ENCODE measurements around the gene NOVA2.
"Not testable (repeated sequence)": the region's sequence is repeated elsewhere in the genome, so short reads cannot be mapped to it uniquely, and the experiment has no call there.

Gene NOVA2

GRCh38 chr19:45919678-45920077, 54.0 kb downstream of the NOVA2 start:
- DNase-seq = peak in 10 of 14 donors; percentile 6 to 67 (median 22)

GRCh38 chr19:45918721-45919120, 54.9 kb downstream of the NOVA2 start:
- DNase-seq = no peak

- no peak for DNase-seq
Measured at GRCh38 chr19:45917421-45918091, 56.1 kb downstream of the NOVA2 start.

- DNase-seq = peak in 1 of 14 donors; percentile 8
Measured at GRCh38 chr19:45913874-45914830, 59.5 kb downstream of the NOVA2 start, which contains the start of gene NANOS2. TSS of gene NANOS2 (minus strand) at chr19:45914778. CDS start at chr19:45914693, 85 bp downstream.

GRCh38 chr19:45911291-45911690, 62.4 kb downstream of the NOVA2 start:
- no peak for DNase-seq

DNA sequence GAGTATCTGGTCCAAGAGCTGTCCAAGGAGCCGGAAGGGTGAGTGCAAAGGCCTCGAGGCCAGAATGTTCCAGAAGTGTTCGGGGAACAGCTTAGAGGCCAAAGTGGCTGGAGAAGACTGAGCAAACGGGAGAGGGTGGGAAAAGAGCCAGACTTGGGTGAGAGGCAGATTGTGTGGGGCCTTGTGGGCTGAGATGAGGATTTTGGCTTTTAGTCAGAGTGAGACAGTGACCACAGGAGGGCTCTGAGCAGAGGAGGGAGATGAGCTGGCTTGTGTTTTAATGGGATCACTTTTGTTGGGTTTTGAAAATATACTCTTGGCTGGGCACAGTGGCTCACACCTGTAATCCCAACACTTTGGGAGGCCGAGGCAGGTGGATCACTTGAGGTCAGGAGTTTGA, 64.7 kb downstream of the NOVA2 start:
- DNase-seq = no peak

DNA sequence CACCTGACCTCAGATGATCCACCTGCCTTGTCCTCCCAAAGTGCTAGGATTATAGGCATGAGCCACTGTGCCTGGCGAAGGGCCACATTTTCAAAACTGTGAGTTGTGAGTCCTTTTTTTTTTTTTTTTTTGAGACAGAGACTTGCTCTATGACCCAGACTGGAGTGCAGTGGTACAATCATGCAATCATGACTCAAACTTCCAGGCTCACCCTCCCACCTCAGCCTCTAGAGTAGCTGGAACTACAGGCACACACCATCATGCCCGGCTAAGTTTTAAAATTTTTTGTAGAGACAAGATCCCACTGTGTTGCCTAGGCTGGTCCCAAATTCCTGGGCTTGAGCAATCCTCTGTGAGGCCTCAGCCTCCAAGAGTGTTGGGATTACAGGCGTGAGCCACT, 67.4 kb downstream of the NOVA2 start:
- no peak for DNase-seq

DNA sequence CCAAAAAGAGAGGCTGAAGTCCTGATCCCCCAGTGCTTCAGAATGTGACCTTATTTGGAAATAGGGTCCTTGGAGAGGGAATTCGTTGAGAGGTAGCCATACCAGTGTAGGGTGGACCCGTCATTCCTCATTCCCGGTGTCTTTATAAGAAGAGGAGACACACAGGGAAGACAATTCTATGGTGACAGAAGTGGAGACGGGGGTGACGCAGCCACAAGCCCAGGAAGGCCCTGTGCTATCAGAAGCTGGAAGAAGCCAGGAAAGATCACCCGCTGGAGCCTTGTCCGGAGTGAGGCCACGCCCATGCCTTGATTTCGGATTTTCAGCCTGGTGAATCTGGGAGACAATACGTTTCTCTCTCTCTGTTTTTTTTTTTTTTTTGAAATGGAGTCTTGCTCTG, 68.7 kb downstream of the NOVA2 start:
- DNase-seq = no peak

DNA sequence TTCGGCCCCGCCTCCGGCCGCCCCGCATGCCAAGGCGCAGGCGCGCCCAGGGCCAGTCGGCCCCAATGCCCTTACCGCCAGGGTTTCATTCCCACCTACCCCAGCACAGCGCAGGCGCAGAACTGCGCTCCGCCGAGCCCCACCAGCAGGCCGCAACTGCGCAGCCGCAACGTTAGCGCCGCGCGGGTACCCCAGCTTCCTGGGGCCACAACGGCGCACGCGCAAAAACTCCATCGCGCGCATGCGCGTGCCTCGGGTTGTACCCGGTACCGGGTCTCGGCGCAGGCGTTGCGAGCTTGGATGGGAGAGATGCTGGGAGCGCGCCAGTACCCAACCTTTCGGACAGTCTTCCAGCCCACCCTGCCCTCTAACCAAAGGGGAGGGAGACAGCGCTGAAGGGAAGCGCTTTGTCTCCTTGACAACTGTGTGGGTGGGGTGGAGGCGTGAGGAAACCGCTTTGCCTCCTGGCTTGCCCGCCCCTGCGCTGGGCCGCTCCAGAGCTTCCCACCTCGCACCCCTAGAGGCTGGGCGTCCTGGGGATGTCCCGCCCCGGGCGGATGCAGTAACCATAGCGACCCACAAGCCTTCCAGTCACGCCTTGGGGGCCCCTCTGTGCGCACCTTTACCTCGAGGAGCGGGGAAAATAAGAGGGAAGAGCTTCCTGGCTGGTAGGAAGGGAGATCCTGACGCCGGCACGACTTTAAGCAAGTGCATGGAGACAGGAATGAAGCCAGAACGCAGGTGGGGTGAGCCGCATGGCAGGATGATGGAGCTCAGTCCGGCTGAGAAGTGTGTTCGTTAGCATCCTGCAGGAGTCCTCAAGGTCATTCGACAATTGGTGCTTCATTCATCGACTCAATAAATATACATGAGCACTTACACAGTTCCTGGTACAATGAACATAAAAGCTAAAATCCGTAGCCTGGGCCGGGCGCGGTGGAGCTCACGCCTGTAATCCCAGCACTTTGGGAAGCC, 70.7 kb downstream of the NOVA2 start:
- peak; percentile 80 to 100 (median 97) for DNase-seq

DNA sequence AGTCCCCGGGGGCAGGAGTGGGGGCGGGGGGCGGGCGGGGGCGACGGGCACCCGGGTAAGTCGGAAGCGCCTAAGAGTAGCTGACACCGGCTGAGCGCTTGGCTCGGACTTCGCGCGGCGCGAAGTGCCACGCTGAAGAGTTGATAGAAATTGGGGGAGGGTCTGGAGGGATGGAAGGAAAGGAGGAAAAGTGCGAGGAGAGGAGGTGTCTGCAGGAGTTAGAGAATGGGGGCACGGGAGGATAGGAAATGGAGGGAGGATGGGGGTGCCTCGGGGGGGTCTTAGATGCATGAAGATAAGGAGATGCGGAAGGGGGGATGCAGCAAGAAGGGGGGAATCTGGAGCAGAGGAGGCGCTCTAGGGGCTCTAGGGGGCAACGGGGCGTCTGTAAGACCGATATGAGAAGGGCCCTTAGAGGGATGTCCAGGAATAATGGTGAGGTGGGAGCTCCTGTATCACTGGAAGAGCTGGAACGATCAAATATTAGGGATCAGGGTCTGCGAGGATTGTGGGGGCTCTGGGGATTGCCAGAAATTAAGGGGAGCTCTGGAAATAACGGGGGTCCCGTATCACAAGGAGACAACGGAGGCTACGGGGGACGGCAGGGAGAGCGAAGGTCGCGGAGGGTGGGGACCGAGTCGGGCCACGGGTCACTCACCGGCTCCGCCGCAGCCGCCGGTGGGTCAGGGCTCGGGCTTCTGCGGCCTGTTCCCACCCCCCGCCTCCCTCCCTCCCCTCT, 71.6 kb downstream of the NOVA2 start, which contains the start of gene MYPOP:
MYPOP (minus strand) TSS at position 702 of the 739 bp plus-strand sequence. CDS start 840 bp downstream, outside the sequence.
- DNase-seq = peak in 1 of 14 donors; percentile 44

DNA sequence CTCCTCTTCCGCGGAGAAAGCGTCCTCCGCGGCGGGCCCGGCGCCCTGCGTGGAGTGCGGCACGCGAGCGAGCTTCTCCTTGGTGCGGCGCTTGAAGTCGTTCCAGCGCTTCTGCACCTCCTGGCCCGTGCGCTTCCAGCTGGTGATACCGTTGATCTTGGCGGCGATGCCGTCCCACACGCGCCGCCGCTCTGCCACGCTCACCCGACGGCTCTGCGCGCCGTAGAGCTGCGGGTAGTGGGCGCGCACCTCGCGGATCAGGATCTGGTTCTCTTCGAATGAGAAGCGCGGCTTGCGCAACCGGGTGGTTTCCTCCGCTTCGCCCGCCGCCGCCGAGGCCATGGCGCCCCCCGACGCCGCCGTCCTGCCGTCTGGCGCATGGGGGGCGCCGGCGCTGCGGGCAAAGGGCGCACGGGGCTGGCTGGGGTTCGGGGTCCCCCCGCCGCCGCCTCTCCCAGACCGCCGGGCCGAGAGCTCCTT, 72.2 kb downstream of the NOVA2 start:
- DNase-seq = peak in 1 of 14 donors; percentile 33

- DNase-seq = no peak
Measured at GRCh38 chr19:45900738-45901431, 72.8 kb downstream of the NOVA2 start.

DNA sequence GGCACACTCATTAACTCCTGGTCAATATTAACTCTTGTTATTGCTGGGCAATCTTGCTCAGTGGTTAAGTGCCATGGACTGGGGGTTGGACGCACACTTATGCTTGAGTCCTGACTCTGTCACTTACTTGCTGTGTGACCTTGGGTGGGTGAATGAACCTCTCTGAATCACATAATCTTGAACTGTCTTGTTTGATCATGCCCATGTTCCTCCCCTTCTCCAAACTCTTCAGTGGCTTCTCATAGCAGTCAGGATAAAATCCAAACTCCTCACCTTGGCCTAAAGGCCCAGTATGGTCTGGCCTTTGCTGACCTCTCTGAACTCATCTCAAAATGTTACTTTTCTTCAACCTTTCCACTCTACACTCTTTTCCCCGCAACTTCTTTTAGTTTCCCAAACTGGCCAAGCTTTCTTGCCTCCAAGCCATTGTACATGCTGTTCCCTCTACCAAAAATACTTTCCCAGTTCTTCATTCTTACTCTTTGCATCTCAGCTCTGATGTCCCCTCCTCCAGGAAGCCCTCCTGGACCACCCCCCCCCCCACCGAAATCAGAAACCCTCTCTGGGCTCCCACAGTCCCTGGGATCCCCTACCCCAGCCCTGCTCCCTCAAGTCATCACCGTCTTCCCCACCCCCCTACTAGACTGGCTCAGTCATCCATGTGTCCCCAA, 73.6 kb downstream of the NOVA2 start:
- no peak for DNase-seq

- no peak for DNase-seq
Measured at GRCh38 chr19:45899253-45899652, 74.4 kb downstream of the NOVA2 start.

DNA sequence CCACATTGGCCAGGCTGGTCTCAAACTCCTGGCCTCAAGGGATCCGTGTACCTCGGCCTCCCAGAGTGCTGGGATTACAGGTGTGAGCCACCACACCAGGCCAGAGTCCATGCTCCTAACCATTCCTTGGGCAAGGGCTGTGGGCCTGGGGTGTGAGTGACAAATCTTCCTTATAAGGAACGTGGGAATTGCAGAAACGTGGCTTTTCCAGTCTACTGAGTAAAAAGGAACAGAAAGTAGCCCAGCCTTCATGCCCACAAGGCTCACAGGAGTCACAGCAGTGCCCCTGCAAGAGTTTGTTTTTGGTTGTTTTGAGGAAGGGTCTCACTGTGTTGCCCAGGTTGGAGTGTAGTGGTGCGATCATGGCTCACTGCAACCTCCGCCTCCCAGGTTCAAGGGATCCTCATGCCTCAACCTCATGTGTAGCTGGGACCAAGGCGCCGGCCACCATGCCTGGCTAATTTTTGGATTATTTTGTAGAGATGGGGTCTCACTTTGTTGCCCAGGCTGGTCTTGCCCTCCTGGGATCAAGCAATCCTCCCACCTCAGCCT, 76.3 kb downstream of the NOVA2 start:
- no peak for DNase-seq

GRCh38 chr19:45895983-45896599, 77.6 kb downstream of the NOVA2 start:
- DNase-seq = not testable (repeated sequence)

- peak in 2 of 14 donors; percentile 14 to 29 for DNase-seq
Measured at GRCh38 chr19:45895519-45895972, 78.1 kb downstream of the NOVA2 start.

DNA sequence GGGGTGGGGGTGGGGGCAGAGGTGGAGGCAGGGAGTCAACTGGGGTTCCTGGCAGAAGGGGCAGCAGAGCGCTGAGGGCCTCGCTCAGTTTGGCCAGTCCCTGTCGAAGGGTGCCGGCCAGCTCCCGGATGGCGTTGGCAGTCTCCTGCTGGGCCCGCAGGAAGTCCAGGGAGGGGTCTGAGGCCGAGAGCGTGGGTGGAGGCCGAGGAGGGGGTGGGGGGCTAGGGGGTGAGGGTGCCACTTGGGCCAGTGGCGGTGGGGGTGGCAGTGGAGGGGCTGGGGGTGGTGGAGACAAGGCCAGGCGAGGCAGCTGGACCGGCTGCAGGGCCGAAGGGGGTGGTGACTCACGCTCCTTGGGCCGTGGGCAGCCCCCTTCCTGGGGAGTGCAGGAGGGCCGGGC, 82.8 kb downstream of the NOVA2 start:
- no peak for DNase-seq
